Measurements from ENCODE around the gene FBN2. TPM values are rescaled to one million over a fixed set of nuclear protein-coding genes. Genes with fewer than 3 reads are reported as not detected.

FBN2 gene
- total RNA-seq, 1 experiment from 2014 or later: 1.6 TPM

DNA sequence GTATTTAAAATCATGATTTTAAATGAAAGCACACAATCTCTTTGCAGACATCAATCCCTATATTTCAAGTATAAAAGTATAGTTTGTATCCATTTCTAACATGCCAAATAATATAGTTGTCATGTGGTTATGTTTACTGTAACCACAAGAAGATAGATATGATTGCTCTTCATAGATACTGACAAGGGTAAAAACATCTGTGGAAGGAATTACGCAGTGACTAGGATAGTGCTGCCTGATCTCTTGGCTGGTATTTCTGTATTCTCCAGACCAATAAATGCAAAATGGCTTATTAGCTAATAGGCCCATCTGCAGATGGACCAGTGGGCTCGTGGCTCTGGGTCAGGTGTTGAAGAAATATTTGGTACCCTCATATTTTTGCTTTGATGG is 34.9 kb upstream of the FBN2 start:
- Histone ChIP-seq H3K9me3 (ENCODE audit: low read depth, low read length, poor library complexity, severe bottlenecking) (no peaks in the 10 kb centered on the region), H3K4me3 (ENCODE audit: low read depth, low read length, poor library complexity, severe bottlenecking) (no peak overlapping the region), H3K36me3 (ENCODE audit: insufficient read depth, low read length, poor library complexity, severe bottlenecking) (no peaks in the 10 kb centered on the region), H3K4me1 (ENCODE audit: insufficient read depth, low read length, poor library complexity, severe bottlenecking) (no peaks in the 10 kb centered on the region), H3K27me3 (replicated peaks; ENCODE audit: insufficient read depth, low read depth, low read length, poor library complexity) (no peaks in the 10 kb centered on the region), H3K27ac (ENCODE audit: low read depth, low read length, poor library complexity, severe bottlenecking) (no peak overlapping the region)
- no peak for DNase-seq (ENCODE audit: low spot score)
- BruUV-seq (replicated peaks): no TSS peak
- CTCF ChIA-PET: no interaction called here
- no peak for TF ChIP-seq EZH2 (IDR thresholded peaks at IDR 0.05; ENCODE audit: borderline replicate concordance, low read depth, low read length, poor library complexity, severe bottlenecking)
- TF ChIP-seq, protein P1, sequence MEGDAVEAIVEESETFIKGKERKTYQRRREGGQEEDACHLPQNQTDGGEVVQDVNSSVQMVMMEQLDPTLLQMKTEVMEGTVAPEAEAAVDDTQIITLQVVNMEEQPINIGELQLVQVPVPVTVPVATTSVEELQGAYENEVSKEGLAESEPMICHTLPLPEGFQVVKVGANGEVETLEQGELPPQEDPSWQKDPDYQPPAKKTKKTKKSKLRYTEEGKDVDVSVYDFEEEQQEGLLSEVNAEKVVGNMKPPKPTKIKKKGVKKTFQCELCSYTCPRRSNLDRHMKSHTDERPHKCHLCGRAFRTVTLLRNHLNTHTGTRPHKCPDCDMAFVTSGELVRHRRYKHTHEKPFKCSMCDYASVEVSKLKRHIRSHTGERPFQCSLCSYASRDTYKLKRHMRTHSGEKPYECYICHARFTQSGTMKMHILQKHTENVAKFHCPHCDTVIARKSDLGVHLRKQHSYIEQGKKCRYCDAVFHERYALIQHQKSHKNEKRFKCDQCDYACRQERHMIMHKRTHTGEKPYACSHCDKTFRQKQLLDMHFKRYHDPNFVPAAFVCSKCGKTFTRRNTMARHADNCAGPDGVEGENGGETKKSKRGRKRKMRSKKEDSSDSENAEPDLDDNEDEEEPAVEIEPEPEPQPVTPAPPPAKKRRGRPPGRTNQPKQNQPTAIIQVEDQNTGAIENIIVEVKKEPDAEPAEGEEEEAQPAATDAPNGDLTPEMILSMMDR (conservative IDR thresholded peaks at IDR 0.05; ENCODE audit: low read depth, low read length): no peak
- POLR2A ChIA-PET (ENCODE audit: low non-redundant PET): no interaction called here
- intact Hi-C loops (cut with micrococcal nuclease; ENCODE audit: unreplicated experiment): no loop called here

DNA sequence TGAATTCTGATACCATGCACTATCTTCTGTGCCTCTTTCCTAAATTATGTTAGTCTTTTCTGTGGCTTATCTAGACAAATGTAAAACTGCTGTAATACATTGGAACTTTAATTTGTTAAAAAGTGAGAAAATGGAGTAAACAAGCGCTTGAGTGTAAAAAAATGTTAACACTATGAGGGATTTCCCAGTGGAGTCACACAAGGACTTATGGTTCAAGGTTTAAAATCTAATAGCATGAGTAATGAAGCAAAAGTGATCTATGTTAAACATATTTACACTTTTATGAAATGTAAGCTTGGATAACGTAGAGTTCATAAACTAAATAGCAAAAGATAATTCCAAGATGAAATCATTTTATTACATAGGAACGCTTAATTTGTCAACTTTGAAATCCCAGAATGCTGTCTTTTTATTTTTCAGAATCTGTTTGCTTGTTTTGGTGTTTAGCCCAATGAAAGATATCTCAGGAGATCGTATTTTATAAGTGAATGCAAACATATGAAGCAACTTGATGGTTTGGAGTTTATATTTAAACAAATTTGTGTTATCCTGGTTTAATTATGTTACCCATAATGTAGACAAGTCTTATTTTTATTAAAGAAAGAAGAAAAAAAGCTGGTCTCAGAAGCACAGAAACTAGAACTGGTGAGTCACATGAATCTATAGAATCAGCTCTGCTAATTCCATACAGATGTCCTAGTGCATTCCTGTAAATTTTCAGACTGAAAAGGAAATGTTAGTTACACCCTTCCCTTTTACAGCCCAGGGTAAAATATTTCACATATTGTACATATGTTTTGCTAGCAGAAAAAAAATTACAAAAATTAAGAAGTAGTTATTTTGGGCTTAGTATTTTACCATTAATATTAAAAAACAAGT is 34.2 kb upstream of the FBN2 start:
- no peaks in the 10 kb centered on the region for H3K4me1 ChIP-seq (ENCODE audit: insufficient read depth, low read length, poor library complexity, severe bottlenecking)
- TF ChIP-seq, protein P1 (conservative IDR thresholded peaks at IDR 0.05; ENCODE audit: low read depth, low read length): no peak
- no peak for TF ChIP-seq EZH2 (IDR thresholded peaks at IDR 0.05; ENCODE audit: borderline replicate concordance, low read depth, low read length, poor library complexity, severe bottlenecking)
- no TSS peak for BruUV-seq (replicated peaks)
- ChIA-PET CTCF (no interaction called here), POLR2A (ENCODE audit: low non-redundant PET) (no interaction called here)
- no peak overlapping the region for H3K4me3 ChIP-seq (ENCODE audit: low read depth, low read length, poor library complexity, severe bottlenecking)
- H3K27me3 ChIP-seq (replicated peaks; ENCODE audit: insufficient read depth, low read depth, low read length, poor library complexity): no peaks in the 10 kb centered on the region
- DNase-seq (ENCODE audit: low spot score): no peak
- intact Hi-C loops (cut with micrococcal nuclease; ENCODE audit: unreplicated experiment): no loop called here
- no peaks in the 10 kb centered on the region for H3K9me3 ChIP-seq (ENCODE audit: low read depth, low read length, poor library complexity, severe bottlenecking)
- no peaks in the 10 kb centered on the region for H3K36me3 ChIP-seq (ENCODE audit: insufficient read depth, low read length, poor library complexity, severe bottlenecking)
- no peak overlapping the region for H3K27ac ChIP-seq (ENCODE audit: low read depth, low read length, poor library complexity, severe bottlenecking)

DNA sequence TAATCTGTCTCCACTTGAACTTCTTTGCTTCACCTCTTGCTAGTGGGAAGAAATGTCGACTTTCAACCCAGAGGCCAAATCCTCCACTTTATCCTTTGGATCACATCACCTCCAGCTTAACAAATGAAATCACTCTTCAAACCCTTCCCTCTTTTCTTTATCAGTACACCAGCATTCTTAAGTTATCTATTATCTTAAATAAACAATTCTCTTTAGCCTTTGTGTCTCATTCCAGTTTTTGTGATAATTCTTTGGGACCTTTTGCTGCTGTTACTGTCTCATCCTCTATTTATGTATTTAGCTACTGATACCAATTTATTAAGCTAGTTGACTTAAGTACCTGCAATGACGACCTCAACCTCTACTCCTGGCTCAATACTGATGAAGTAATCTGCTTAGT is 28.1 kb upstream of the FBN2 start:
- Histone ChIP-seq H3K36me3 (ENCODE audit: insufficient read depth, low read length, poor library complexity, severe bottlenecking) (no peaks in the 10 kb centered on the region), H3K4me1 (ENCODE audit: insufficient read depth, low read length, poor library complexity, severe bottlenecking) (no peaks in the 10 kb centered on the region), H3K27me3 (replicated peaks; ENCODE audit: insufficient read depth, low read depth, low read length, poor library complexity) (no peaks in the 10 kb centered on the region), H3K4me3 (ENCODE audit: low read depth, low read length, poor library complexity, severe bottlenecking) (no peak overlapping the region), H3K9me3 (ENCODE audit: low read depth, low read length, poor library complexity, severe bottlenecking) (peaks cover 5% of the 10 kb centered on the region), H3K27ac (ENCODE audit: low read depth, low read length, poor library complexity, severe bottlenecking) (no peak overlapping the region)
- intact Hi-C loops (cut with micrococcal nuclease; ENCODE audit: unreplicated experiment): no loop called here
- POLR2A ChIA-PET (ENCODE audit: low non-redundant PET): no interaction called here
- no TSS peak for BruUV-seq (replicated peaks)
- no peak for DNase-seq (ENCODE audit: low spot score)
- CTCF ChIA-PET: no interaction called here
- TF ChIP-seq EZH2 (IDR thresholded peaks at IDR 0.05; ENCODE audit: borderline replicate concordance, low read depth, low read length, poor library complexity, severe bottlenecking): no peak
- TF ChIP-seq, protein P1 (conservative IDR thresholded peaks at IDR 0.05; ENCODE audit: low read depth, low read length): no peak

All from A673 (cell line).